DMS 273 treated with DMSO at 0.1 percent for 48 hours (cell line): Measurements from ENCODE around the gene ARHGAP5.

Source experiments
- DNase-seq: peaks from one replicate; lab custom pipeline; 2025; lab: John Stamatoyannopoulos, UW

The ARHGAP5 gene

GRCh38 chr14:32077081-32078022 lies at the start of gene ARHGAP5:
Gene ARHGAP5 (plus strand): TSS chr14:32077304. CDS start chr14:32090670, 13,366 bp downstream.
- no peak for DNase-seq

DNA sequence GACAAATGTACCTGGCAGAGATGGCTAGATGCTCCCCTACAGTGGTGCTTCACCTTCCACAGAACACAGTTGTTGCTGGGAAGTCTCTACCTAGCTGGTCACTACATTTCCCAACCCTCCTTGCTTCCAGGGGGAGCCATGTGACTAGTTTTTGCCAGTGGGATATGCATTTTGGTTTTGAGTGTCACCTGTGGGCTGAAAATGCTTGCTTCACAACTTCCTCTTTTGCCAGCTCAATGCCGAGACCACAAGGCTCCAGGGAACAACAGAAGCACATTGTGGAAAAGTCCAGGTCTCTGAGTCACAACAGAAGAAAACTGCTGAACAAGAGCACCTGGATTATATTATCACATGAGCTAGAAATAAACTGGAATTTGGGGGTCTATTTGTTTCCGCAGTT lies 48.5 kb upstream of the ARHGAP5 start:
- no peak for DNase-seq

- DNase-seq: no peak
These were observed 43.6 kb upstream of the ARHGAP5 start for GRCh38 chr14:32033543-32033942.

DNA sequence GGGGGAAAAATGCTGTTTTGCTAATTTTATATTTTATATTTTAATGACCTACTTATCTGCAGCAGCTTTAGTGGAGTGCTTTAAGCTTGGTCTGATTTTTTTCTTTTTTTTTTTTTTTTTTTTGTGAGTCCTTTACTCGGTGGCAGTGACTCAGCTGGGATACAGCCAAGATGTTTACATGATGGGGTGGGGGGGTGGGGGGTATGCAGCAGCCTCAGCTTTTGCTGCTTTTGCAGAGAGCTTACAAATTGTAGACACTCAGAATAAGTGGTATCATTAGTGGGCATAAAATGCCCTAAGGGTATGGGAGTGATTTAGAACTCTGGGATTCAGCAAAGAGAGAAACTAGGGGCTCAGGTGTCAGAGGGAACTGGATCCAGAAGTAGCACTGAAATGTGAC lies 38.2 kb upstream of the ARHGAP5 start:
- no peak for DNase-seq

GRCh38 chr14:32039401-32040030 lies 37.6 kb upstream of the ARHGAP5 start:
- no peak for DNase-seq

DNA sequence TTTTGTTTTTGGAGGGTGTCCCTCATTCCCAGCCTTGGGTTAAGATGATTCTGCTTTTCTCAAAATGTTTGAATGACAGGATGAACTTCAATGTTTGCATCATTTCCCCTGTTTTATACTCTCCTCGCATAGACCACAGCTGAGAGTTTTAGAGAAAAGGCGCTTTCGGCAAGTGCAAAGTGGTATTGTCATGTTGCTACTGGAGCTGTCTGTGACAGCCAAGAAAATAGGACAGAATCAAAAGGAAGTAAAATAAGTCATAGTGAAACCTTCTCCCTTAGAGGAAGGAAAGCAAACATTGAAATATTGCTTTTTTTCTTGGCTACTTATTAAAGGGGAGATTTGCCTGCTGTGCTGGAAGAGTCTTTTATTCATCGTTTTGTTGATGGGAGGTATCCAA lies 33.5 kb upstream of the ARHGAP5 start:
- DNase-seq: no peak

DNA sequence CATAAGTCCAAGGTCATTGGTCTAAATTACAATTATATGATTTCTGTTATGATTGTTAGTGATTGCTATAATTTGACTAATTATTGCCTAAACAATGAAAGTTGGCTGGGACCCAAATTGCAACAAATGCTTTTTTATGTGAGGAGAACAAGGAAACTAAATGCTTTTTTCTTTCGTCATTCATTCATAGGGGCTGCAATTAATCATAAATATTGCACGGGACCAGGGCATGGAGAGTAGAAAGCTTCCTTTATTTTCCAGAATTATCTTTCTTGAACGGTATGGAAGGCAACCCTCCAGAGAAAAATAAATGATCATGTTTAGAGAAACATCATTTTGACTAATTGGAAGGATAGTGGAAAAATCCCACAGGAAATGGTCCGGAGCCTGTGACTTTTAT lies 32.6 kb upstream of the ARHGAP5 start:
- DNase-seq: no peak

GRCh38 chr14:32047791-32048190 lies 29.3 kb upstream of the ARHGAP5 start:
- no peak for DNase-seq

GRCh38 chr14:32049361-32050088 lies 27.6 kb upstream of the ARHGAP5 start:
- no peak for DNase-seq

DNA sequence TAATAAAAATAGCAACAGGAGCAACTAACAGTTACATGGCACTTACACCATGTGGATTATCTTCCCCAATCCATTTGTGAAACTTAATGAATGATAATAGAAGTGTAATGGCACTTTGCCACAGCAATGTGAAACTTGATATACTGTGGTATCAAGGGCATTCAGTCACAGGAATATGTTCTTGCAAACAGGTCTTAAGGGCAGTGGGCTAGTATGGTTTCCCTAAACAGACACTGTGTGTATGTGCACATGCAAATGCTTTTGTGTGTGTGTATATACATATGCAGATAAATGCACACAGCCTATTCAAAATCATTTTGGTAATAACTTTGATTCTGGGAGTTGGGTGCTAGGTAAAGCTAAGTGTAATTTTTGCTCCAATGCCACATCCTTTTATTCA lies 26.2 kb upstream of the ARHGAP5 start:
- peak; percentile 8 for DNase-seq

- DNase-seq: no peak
These were observed 22.6 kb upstream of the ARHGAP5 start for GRCh38 chr14:32054536-32054935.

DNA sequence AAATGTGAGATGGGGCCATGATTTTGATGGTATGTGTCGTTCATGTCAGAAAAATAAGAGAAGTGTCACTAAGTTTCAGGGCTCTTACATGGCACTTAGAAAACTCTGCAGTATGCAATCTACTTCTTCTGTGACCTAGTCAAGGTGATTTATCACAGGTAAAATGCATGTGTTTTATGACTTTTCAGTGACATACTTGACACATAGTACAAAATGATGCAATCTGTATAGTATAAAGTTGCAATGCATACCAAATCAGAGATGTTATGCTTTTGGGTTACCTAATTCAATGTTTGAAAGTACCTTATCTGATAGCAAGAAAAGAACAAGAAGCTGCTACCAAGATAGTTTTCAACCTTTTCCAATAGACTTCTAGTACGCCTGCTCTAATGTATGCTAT lies 21.9 kb upstream of the ARHGAP5 start:
- DNase-seq: no peak

- no peak for DNase-seq
These were observed 17.4 kb upstream of the ARHGAP5 start for GRCh38 chr14:32059702-32060101.

GRCh38 chr14:32064931-32065330 lies 12.2 kb upstream of the ARHGAP5 start:
- DNase-seq: no peak

GRCh38 chr14:32068708-32069107 lies 8.4 kb upstream of the ARHGAP5 start:
- no peak for DNase-seq

GRCh38 chr14:32070282-32070681 lies 6.8 kb upstream of the ARHGAP5 start:
- DNase-seq: no peak

DNA sequence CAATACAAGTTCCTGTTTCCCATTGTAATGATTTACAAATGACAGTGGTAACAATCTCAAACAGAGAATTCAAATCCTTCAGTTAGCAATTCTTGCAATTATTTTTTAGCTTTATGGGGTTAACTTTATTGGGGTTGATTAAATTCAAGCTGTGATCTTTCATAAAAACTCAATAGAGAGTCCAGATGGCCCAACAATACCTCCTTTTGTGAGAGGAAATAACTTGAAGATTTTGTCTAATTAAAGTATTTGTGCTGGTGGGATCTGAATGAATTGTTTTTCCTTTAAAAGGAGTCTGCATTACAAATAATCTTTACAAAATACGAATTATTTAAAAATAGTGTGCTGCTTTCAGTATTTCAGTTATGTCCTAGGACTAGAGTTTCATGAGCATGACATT lies 4.4 kb upstream of the ARHGAP5 start:
- DNase-seq: no peak

DNA sequence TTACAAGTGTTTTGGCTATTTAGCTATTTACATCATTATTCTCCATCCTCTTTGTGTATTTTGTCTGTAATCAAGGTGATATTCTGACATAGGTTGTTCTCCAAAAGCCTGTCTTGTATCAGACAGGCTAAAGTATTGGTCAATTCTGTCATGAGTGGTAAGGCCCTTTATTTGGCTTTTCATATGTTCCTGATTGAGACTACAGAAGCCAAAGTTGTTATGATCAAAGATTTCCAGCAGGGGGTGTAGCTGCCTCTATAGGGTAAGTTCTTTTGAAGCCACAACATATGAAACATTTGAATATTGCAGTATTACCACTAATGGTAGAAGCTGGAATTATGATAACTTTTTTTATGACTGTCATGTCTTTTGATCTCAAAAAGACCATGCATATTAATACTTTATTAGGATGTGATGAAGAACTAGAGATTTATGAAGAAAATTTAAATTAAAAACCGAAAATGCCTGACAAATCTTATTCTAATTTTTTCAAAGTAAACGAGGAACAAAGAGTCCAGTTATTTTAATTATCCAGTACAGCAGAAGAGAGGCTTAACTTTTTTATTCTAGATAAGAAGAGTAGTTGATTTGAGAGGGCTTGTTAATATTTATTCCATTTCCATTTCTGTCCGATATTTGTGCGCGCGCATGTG lies 3.4 kb upstream of the ARHGAP5 start:
- DNase-seq: peak; percentile 51

- no peak for DNase-seq
These were observed 2.1 kb upstream of the ARHGAP5 start for GRCh38 chr14:32074887-32075572.

DNA sequence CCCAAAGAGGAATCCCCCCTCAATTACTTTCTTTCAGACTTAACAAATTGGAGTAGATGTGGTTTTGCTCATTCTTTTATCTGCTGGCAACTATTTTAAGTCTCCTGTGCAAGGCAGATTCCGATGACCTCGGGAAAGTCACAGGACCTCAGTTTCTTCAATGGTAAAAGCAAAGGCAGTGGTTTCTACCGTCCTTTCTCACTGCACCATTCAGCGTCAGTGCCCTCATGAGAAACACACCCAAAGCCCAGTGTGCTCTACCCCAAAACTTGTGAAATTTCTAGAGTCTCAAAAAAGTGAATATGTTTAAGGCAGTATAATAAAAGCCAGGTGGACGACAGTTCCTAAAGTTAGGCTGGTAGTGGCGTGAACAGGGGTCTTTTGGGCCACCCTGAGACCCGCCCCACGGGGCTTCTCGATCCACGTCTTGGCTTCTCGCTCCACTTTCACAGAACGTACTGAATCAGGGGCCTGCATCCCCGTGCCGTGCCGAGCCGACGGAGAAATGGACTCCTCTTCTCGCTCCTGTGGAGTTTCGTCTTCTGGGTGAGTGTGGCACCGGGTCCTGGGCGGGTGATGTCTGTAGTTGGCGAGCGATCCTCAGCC lies 1.3 kb upstream of the ARHGAP5 start:
- no peak for DNase-seq
